ENCODE results near the gene CDK2.
"Not testable (repeated sequence)": the region's sequence is repeated elsewhere in the genome, so short reads cannot be mapped to it uniquely, and the experiment has no call there.

Gene CDK2

DNA sequence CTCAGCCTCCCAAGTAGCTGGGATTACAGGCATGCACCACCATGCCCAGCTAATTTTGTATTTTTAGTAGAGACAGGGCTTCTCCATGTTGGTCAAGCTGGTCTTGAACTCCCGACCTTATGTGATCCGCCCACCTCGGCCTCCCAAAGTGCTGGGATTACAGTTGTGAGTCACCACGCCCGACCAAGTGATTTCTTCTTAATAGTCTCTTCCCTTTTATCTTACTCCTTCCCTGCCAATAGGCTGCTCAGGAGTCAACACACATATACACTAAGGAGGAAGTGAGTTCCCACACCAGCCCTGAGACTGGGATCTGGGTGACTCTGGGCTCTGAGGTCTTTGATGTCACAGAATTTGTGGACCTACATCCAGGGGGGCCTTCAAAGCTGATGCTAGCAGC, 36.7 kb downstream of the CDK2 start:
- not testable (repeated sequence) for H3K36me3 Mint-ChIP-seq (ENCODE audit: low read depth); DNase-seq; H3K27ac Mint-ChIP-seq; H3K27me3 Mint-ChIP-seq; H3K4me3 Mint-ChIP-seq; H3K9me3 Mint-ChIP-seq
- H3K4me1 Mint-ChIP-seq (ENCODE audit: low read depth) = peaks cover 19% of the 10 kb centered on the region

DNA sequence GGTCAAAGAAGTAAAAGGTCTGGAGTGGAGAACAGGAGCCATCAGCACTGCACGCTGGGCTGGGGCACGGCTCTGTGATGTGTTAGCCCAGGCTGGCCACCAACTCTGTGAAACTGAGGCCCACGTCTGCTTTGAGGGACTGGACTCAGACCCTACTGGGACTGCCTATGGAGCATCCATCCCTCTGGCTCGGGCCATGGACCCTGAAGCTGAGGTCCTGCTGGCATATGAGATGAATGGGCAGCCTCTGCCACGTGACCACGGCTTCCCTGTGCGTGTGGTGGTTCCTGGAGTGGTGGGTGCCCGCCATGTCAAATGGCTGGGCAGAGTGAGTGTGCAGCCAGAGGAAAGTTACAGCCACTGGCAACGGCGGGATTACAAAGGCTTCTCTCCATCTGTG, 37.6 kb downstream of the CDK2 start:
- Mint-ChIP-seq H3K4me3 (no peak overlapping the region), H3K27ac (no peak overlapping the region), H3K4me1 (ENCODE audit: low read depth) (peaks cover 23% of the 10 kb centered on the region), H3K27me3 (no peaks in the 10 kb centered on the region), H3K9me3 (no peaks in the 10 kb centered on the region), H3K36me3 (ENCODE audit: low read depth) (no peaks in the 10 kb centered on the region)
- DNase-seq = no peak

DNA sequence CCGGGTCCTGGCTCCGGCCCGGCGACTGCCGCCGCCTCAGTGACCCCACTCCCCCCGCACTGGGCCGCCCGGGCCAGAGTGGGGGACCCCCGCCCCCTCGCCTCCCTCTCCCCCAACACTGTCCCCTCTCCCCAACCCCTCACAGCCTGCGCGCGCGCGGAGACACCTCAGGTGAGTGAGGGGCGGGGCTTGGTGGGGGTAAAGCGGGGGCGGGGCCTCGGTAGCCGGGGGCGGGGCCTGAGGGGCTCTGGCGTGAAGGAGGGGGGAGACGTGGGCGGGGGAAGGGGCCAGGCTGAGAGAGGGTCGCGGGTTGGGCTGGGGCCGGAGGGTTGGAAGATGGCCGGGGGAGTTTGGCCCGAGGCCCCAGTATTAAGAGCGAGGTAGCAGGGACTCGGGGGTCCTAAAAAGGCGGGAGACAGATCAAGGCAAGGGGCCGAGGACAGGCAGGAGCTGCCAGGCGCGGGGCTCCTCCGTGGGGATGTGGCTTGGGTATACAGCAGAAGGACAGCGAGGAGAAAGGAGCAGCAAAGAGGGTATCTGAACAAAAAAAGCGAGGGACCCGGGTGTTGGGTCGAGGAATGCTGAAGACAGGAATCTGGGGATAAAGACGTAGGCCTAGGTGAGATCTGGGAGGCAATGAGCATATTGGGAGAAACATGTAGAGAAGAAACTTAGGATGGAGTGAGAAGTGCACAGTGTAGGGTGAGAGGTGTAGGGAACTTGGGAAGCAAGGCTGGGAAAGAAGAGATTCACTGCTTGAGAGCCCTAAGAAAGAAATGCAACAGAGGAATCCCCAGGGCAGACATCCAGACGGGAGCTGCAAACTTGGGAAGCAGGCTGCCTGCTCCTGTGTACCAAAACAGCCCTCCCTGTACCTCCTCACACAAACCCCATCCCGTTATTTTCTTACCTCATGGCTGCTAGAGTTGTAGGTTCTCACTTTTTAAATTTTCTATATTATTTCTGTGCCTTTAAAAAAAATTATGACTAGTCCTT, 41.2 kb downstream of the CDK2 start:
- no peaks in the 10 kb centered on the region for H3K27me3 Mint-ChIP-seq
- H3K36me3 Mint-ChIP-seq (ENCODE audit: low read depth) = no peaks in the 10 kb centered on the region
- peak; percentile 80 for DNase-seq
- peaks cover 29% of the 10 kb centered on the region for H3K4me1 Mint-ChIP-seq (ENCODE audit: low read depth)
- no peaks in the 10 kb centered on the region for H3K9me3 Mint-ChIP-seq
- peak overlapping the region; percentile 81 for H3K27ac Mint-ChIP-seq
- peak overlapping the region; percentile 82 for H3K4me3 Mint-ChIP-seq

DNA sequence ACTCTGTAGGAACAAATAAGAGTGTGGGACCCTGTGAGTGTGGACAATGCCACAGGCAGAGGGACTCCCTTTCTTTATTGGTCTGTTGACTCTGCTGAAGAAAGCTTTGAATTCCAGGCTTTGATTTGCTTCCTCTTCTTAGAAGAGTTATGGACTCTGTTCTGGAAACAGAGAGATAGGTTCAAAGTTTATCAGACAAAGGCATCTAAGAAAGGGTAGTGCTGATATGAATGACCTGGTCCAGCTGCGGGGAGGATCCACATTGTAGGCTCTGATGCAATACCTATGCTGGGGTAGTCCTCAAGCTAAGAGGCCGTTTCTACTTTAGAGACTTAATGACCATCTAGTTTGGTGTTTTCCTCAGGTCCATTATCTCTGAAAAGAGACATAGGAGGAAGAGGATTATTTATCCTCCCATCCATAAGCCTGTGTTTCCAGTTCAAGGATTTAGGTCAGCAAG, 43.5 kb downstream of the CDK2 start:
- Mint-ChIP-seq H3K9me3 (no peaks in the 10 kb centered on the region), H3K4me1 (ENCODE audit: low read depth) (peaks cover 29% of the 10 kb centered on the region), H3K27ac (peak overlapping the region; percentile 20), H3K36me3 (ENCODE audit: low read depth) (no peaks in the 10 kb centered on the region), H3K4me3 (no peak overlapping the region), H3K27me3 (no peaks in the 10 kb centered on the region)
- no peak for DNase-seq

DNA sequence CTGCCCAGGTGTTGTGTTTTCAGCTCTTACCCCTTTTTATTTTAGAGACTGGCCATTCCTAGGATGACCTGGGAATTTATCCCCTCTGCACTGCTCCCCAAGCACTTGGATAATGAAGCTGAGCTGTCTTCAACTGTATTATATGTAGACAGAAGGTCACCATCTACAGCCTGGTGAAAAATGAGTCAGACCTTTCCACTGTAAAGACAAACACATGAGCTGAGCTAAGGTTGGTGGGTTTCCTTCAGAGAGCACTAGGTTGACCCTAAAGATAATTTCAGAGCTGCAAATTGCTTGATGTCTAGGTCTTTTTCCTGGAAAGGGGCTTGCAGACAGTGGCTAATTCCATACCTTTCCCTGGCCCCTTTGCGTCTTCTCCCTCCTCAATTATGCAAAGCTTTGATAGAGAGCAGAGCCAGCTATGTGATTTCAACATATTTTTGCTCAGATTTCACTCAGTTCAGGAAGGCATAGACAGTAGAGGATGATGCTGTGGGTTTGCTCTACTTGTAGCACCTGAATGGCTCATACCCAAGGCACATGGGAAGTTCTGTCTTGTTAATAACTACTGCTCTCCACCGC, 45.0 kb downstream of the CDK2 start:
- H3K4me3 Mint-ChIP-seq = no peak overlapping the region
- H3K9me3 Mint-ChIP-seq = no peaks in the 10 kb centered on the region
- DNase-seq = no peak
- H3K27me3 Mint-ChIP-seq = no peaks in the 10 kb centered on the region
- no peaks in the 10 kb centered on the region for H3K36me3 Mint-ChIP-seq (ENCODE audit: low read depth)
- peaks cover 34% of the 10 kb centered on the region for H3K4me1 Mint-ChIP-seq (ENCODE audit: low read depth)
- H3K27ac Mint-ChIP-seq = peak overlapping the region; percentile 8

DNA sequence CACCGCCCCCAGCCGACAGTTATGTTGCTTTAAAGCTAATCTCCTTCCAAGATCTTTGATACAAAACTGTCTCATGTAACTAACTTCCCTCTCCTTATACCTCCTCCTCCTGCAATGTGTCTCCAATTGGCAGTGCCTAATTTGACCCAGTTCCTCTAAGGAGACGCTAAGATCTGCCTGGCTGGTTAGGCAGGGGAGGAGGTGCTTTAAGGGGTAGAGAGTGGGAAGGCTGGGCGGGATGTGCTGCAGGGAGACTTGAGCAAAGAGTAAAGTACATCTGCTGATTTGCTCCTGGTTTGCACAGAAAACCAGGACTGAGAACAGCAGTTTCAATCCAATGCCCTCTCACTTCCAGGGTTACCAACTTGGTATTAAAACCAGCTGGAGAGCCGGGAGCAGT, 46.9 kb downstream of the CDK2 start:
- no peak overlapping the region for H3K27ac Mint-ChIP-seq

DNA sequence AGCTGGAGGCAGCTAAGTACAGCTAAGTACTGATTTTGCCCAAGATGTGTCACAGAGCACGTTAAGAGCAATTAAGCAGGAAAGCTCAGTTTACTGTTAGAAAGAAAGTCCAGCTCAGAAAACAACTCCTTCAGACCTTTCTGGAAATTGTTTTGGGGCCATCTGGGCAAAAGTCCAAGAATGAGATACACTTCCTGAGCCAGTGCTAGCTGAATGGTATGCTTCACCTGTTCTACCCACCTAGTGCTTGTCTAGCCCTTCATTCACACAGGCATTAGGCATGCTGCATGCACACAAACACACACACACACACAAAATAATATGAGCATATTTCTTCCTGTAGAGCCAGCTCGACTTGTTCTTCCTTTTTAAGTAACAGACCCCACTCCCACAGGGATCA, 47.6 kb downstream of the CDK2 start:
- H3K27ac Mint-ChIP-seq = no peak overlapping the region
- peaks cover 18% of the 10 kb centered on the region for H3K4me1 Mint-ChIP-seq (ENCODE audit: low read depth)
- H3K4me3 Mint-ChIP-seq = no peak overlapping the region
- H3K36me3 Mint-ChIP-seq (ENCODE audit: low read depth) = no peaks in the 10 kb centered on the region
- no peaks in the 10 kb centered on the region for H3K9me3 Mint-ChIP-seq
- DNase-seq = no peak
- H3K27me3 Mint-ChIP-seq = no peaks in the 10 kb centered on the region

More for the DNA sequence above, 46.9 kb downstream of the CDK2 start:
- no peaks in the 10 kb centered on the region for H3K27me3 Mint-ChIP-seq
- H3K4me1 Mint-ChIP-seq (ENCODE audit: low read depth) = peaks cover 23% of the 10 kb centered on the region
- H3K4me3 Mint-ChIP-seq = no peak overlapping the region
- no peaks in the 10 kb centered on the region for H3K36me3 Mint-ChIP-seq (ENCODE audit: low read depth)
- DNase-seq = no peak
- H3K9me3 Mint-ChIP-seq = no peaks in the 10 kb centered on the region

DNA sequence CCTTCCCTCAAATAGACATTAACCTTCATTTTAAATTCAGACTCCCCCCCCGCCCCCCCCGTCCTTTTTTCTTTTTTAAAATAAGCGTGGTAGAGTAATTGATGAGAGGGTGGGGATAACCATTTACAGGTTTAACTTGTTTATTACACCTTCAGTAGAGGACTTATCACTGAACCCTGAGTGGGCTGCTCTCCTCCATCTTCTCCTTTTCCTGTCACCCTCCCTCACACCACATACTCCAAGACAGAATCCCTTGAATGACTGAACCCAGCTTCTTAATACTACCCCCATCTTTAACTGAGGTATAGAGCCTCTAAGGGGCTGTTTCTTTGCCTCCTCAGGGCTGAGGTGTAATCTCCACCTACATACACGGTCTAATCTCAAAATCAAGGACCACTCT, 50.6 kb downstream of the CDK2 start:
- Mint-ChIP-seq H3K4me1 (ENCODE audit: low read depth) (peaks cover 30% of the 10 kb centered on the region), H3K4me3 (no peak overlapping the region), H3K27ac (no peak overlapping the region), H3K9me3 (no peaks in the 10 kb centered on the region), H3K36me3 (ENCODE audit: low read depth) (peaks cover 3% of the 10 kb centered on the region), H3K27me3 (no peaks in the 10 kb centered on the region)
- no peak for DNase-seq

DNA sequence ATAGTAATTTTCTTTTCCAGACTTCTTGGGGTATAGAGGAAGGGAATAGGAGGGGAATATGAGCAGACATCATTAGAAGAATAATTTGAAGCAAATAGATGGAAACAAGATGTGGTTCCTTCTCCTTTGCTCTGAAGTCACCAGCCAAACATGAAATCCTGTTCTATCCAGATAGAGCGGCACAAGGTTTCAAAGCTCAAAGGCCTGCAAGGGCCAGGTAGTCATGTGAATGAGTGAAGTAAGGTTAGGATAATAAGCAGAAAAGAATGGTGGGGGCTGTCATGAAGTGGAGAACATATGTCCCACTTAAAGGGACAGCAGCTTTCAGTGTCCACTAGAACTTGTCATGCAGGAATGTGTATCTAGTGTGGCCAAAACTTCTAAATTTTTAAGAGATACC, 51.7 kb downstream of the CDK2 start:
- H3K27me3 Mint-ChIP-seq = no peaks in the 10 kb centered on the region
- no peak overlapping the region for H3K27ac Mint-ChIP-seq
- DNase-seq = no peak
- H3K36me3 Mint-ChIP-seq (ENCODE audit: low read depth) = peaks cover 3% of the 10 kb centered on the region
- no peaks in the 10 kb centered on the region for H3K9me3 Mint-ChIP-seq
- peaks cover 35% of the 10 kb centered on the region for H3K4me1 Mint-ChIP-seq (ENCODE audit: low read depth)
- no peak overlapping the region for H3K4me3 Mint-ChIP-seq

DNA sequence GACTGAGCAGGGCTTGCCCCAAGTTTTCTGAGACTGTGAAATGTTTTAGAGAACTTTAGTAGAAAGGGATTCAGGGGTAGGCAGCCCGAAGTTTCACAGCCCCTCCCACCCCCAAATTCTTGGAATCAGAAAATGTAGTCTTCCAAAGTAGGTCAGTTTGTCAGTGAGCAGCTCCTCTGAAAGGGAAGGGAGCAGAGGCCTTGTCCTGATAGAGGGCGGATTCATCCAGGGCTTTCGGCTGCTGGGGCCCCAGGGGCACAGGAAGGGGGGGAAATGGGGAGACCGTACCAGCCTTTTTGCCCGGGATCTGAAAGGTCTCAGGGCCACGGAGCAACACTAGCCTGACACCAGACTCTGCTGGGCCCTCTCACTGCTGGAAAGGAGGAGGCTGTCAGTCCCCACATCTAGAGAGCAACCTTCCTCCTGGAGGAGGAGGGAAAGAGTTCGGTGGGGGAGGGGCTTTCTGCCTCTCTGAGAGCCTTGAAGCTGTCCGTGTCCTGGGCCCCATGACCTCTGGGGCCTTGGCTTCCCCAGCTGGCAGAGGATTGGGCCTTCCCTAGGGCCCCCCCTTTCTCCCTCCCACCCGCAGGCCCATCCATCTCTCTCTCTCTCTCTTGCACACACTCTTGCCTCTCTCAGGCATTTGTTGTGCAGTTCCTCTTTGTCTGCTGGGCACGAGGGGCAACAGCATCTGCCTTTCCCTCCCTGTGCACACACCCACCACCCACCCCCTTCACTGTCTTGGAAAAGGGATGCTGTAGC, 54.0 kb downstream of the CDK2 start, which contains the start of gene IKZF4:
Gene IKZF4, plus strand, starts transcription at position 621 of the 762 bp plus-strand sequence. CDS start 451 bp downstream, outside the sequence.
- peak; percentile 52 for DNase-seq
- peak within 1 kb of the TSS; percentile 85 for H3K4me3 Mint-ChIP-seq
- H3K27me3 Mint-ChIP-seq = no peaks in the 10 kb centered on the region
- peaks cover 16% of the 10 kb centered on the region for H3K36me3 Mint-ChIP-seq (ENCODE audit: low read depth)
- H3K9me3 Mint-ChIP-seq = no peaks in the 10 kb centered on the region
- H3K27ac Mint-ChIP-seq = peak within 1 kb of the TSS; percentile 96
- H3K4me1 Mint-ChIP-seq (ENCODE audit: low read depth) = peaks cover 35% of the 10 kb centered on the region

DNA sequence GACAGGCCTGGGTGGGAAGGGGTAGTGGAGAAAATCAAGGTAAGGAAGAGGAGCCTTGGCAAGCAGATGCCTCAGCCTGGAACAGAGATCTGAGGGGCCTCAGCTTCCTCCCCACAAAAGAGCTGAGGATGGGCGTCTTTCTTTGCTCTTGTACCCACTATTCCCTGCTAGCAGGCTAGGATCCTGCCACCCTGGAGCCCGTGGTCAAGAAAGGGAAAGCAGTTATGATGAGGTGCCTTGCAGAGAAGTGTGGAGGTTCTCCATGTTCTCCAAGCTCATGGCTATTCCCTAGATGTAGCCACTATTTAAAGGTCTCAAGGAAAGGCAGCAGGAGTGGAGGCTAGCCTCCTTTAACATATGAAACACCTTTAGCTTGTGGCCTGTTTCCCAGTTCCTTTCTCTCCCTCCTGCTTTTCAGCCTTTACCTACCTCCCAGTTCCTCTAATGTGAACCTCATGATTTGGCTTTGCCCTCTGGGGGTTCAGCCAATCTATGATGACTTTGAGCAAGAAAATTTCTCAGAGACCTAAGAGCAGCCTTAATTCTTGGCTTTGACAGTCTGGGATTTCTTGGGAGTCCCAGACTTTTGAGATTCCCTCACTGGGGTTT, 55.4 kb downstream of the CDK2 start:
- H3K27ac Mint-ChIP-seq = peak overlapping the region; percentile 96
- H3K9me3 Mint-ChIP-seq = no peaks in the 10 kb centered on the region
- peaks cover 31% of the 10 kb centered on the region for H3K4me1 Mint-ChIP-seq (ENCODE audit: low read depth)
- H3K4me3 Mint-ChIP-seq = peak overlapping the region; percentile 85
- H3K27me3 Mint-ChIP-seq = no peaks in the 10 kb centered on the region
- peaks cover 27% of the 10 kb centered on the region for H3K36me3 Mint-ChIP-seq (ENCODE audit: low read depth)
- no peak for DNase-seq
